Hepatocyte (in vitro differentiated cells): ENCODE measurements around the gene FLOT1.

Source experiments
- EZH2 ChIP-seq: fragments of 200-600 bp; sonication (generic); IDR thresholded peaks from 2 replicates; pipeline ENCODE4 v1.6.1; 2016; ENCODE audit warnings: antibody characterized with exemption, mild to moderate bottlenecking, borderline replicate concordance
- EZH2phosphoT487 ChIP-seq: fragments of 200-600 bp; sonication (generic); IDR thresholded peaks from one replicate; pipeline ENCODE4 v1.6.1; 2018; ENCODE audit warnings: antibody characterized with exemption, mild to moderate bottlenecking, low read depth, moderate library complexity; ENCODE audit not compliant: unreplicated experiment, severe bottlenecking
- TF ChIP-seq, protein P1 (sequence below): fragments of 200-600 bp; sonication (generic); IDR thresholded peaks from 2 replicates; pipeline ENCODE4 v1.5.1; 2016; ENCODE audit warnings: antibody characterized with exemption, mild to moderate bottlenecking; ENCODE audit not compliant: poor library complexity

DNA sequence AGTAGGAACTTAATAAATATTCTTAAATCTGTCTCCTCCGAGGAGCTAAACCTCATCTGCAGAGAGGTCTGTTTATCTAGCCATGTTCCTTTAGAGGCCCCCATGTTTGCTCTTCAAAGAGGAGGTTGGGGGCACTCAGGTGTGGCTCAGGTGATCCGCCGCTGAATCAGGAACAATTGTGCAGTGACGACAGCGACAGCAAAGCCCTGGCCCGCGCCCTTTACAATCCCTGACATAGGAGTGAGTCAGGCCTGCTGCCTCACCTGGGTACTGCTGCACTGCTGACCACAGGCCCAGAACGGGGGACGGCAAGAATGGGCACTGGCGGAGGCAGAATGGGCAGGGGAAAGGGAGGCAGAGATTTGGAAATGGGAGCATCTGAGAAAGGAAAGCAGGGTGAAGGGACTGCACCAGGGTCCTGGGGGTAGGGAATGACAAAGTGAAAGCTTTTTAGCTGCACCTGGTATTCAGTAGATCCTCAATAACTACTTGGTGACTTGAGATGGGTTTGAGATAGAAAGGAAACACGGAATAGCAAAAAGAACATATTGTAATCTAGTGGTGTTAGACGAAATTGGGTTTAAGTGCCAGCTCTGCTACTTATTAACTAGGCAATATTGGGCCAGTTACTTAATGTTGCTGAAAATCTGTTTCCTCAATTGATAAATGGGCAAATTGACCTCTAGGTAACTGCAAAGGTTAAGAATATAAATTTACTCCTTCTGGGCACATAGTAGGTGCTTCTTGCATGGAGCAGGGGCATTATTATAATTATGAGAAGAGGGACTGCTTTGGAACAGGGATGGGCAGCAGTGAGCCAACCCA, 7.3 kb upstream of the FLOT1 start:
- TF ChIP-seq EZH2 (no peak), EZH2phosphoT487 (no peak)
- TF ChIP-seq, protein P1, sequence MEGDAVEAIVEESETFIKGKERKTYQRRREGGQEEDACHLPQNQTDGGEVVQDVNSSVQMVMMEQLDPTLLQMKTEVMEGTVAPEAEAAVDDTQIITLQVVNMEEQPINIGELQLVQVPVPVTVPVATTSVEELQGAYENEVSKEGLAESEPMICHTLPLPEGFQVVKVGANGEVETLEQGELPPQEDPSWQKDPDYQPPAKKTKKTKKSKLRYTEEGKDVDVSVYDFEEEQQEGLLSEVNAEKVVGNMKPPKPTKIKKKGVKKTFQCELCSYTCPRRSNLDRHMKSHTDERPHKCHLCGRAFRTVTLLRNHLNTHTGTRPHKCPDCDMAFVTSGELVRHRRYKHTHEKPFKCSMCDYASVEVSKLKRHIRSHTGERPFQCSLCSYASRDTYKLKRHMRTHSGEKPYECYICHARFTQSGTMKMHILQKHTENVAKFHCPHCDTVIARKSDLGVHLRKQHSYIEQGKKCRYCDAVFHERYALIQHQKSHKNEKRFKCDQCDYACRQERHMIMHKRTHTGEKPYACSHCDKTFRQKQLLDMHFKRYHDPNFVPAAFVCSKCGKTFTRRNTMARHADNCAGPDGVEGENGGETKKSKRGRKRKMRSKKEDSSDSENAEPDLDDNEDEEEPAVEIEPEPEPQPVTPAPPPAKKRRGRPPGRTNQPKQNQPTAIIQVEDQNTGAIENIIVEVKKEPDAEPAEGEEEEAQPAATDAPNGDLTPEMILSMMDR = no peak
